Measurements from ENCODE around the gene TMCC3. TPM values are rescaled to one million over a fixed set of nuclear protein-coding genes. Genes with fewer than 3 reads are reported as not detected.

TMCC3 gene
- total and polyA plus RNA-seq, 2 experiments from 2014 or later: 1.4 to 3.6 TPM

GRCh38 chr12:94604366-94604698 lies 46.0 kb downstream of the TMCC3 start (continued):
- TF ChIP-seq ZNF462 (CRISPR knock-in tag; IDR thresholded peaks at IDR 0.05): no peak
- TF ChIP-seq NANOG (IDR thresholded peaks at IDR 0.05; ENCODE audit: borderline replicate concordance): no peak
- TF ChIP-seq EZH2 (IDR thresholded peaks at IDR 0.05; ENCODE audit: low read depth, unreplicated experiment): no peak
- TF ChIP-seq JUNB (IDR thresholded peaks at IDR 0.05; ENCODE audit: unreplicated experiment): no peak
- TF ChIP-seq ETS1 (IDR thresholded peaks at IDR 0.05): no peak

GRCh38 chr12:94603434-94604365 lies 46.7 kb downstream of the TMCC3 start:
- Histone ChIP-seq H4K20me1 (replicated peaks; ENCODE audit: insufficient read depth) (no peaks in the 10 kb centered on the region), H3K27me3 (ENCODE audit: insufficient read depth) (no peaks in the 10 kb centered on the region), H3K9me2 (ENCODE audit: insufficient read depth) (no peaks in the 10 kb centered on the region), H3K27ac (ENCODE audit: low read depth) (no peak overlapping the region), H3K4me1 (ENCODE audit: insufficient read depth) (no peaks in the 10 kb centered on the region), H2AFZ (no peak overlapping the region), H3K4me2 (no peak overlapping the region), H3K4me3 (no peak overlapping the region), H3F3A (replicated peaks; ENCODE audit: low read depth) (no peaks in the 10 kb centered on the region), H3K36me3 (ENCODE audit: insufficient read depth) (no peaks in the 10 kb centered on the region), H3K79me2 (replicated peaks; ENCODE audit: insufficient read depth) (no peaks in the 10 kb centered on the region)
- Mint-ChIP-seq H3K9me3 (peaks cover 21% of the 10 kb centered on the region), H3K4me1 (no peaks in the 10 kb centered on the region), H3K4me3 (no peak overlapping the region), H3K27ac (no peak overlapping the region), H3K36me3 (ENCODE audit: low read depth) (peaks cover 23% of the 10 kb centered on the region; the same call in 2 of the 3 replicates), H3K27me3 (ENCODE audit: insufficient read depth, low read depth, poor library complexity) (no peaks in the 10 kb centered on the region)
- peak; percentile 81 for ATAC-seq
- TF ChIP-seq EZH2phosphoT487 (IDR thresholded peaks at IDR 0.05; ENCODE audit: unreplicated experiment): no peak
- no peak for TF ChIP-seq STAT1 (IDR thresholded peaks at IDR 0.05; ENCODE audit: unreplicated experiment)
- no peak for TF ChIP-seq JUNB (IDR thresholded peaks at IDR 0.05; ENCODE audit: unreplicated experiment)
- TF ChIP-seq CREB1 (CRISPR knock-in tag; IDR thresholded peaks at IDR 0.05; ENCODE audit: low read depth): no peak
- no peak for TF ChIP-seq NANOG (IDR thresholded peaks at IDR 0.05; ENCODE audit: borderline replicate concordance)
- TF ChIP-seq CTCF (conservative IDR thresholded peaks at IDR 0.05; ENCODE audit: low read depth in 2 of 2): peak; percentile 86 to 89
- DNase-seq (ENCODE audit: low spot score): peak; percentile 75

Data from GM23338 (cell line).